ENCODE data around the gene TFPI. TPM values are rescaled to one million over a fixed set of nuclear protein-coding genes. Genes with fewer than 3 reads are reported as not detected.

TFPI gene
- total and polyA plus RNA-seq, 10 of the 15 experiments (the other 5 are each of a cell fraction or from before 2014, with no cell fraction given) = 0.07 to 0.59 (median 0.34) TPM

GRCh38 chr2:187505065-187505672 is 49.1 kb downstream of the TFPI start:
- intact Hi-C loops (cut with micrococcal nuclease; ENCODE audit: unreplicated experiment) = loop anchor here (10.0 kb wide), 1 partner anchor 860 kb away; no protein-coding TSS in a partner anchor
- ATAC-seq (no peak), DNase-seq (ENCODE audit: low read depth, low spot score) (no peak), FAIRE-seq (no peak)
- BruUV-seq (replicated peaks) = no TSS peak
- TF ChIP-seq LARP7 (IDR thresholded peaks at IDR 0.05) = no peak
- no peak for TF ChIP-seq ZNF274 (IDR thresholded peaks at IDR 0.05; ENCODE audit: insufficient read depth, insufficient read length)
- no peak for TF ChIP-seq CUX1 (IDR thresholded peaks at IDR 0.05; ENCODE audit: insufficient replicate concordance, low read depth, low read length)
- TF ChIP-seq BHLHE40 (IDR thresholded peaks at IDR 0.05; ENCODE audit: borderline replicate concordance in 1 of 2, low read depth in 2 of 2, low read length in 1 of 2) = no peak
- TF ChIP-seq MYB (IDR thresholded peaks at IDR 0.05; ENCODE audit: borderline replicate concordance, low read depth, low read length) = no peak
- TF ChIP-seq, protein P1, sequence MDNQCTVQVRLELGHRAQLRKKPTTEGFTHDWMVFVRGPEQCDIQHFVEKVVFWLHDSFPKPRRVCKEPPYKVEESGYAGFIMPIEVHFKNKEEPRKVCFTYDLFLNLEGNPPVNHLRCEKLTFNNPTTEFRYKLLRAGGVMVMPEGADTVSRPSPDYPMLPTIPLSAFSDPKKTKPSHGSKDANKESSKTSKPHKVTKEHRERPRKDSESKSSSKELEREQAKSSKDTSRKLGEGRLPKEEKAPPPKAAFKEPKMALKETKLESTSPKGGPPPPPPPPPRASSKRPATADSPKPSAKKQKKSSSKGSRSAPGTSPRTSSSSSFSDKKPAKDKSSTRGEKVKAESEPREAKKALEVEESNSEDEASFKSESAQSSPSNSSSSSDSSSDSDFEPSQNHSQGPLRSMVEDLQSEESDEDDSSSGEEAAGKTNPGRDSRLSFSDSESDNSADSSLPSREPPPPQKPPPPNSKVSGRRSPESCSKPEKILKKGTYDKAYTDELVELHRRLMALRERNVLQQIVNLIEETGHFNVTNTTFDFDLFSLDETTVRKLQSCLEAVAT (IDR thresholded peaks at IDR 0.05) = no peak
- no peak for TF ChIP-seq HCFC1 (IDR thresholded peaks at IDR 0.05; ENCODE audit: low read length)
- no peak for TF ChIP-seq MAX (IDR thresholded peaks at IDR 0.05; ENCODE audit: low read depth, low read length)
- TF ChIP-seq RELA (IDR thresholded peaks at IDR 0.05; ENCODE audit: borderline replicate concordance, partially characterized antibody) = no peak
- TF ChIP-seq SRF (IDR thresholded peaks at IDR 0.05; ENCODE audit: low read depth in 2 of 2, low read length in 2 of 2) = no peak
- no peak for TF ChIP-seq ZNF622 (IDR thresholded peaks at IDR 0.05)
- no peaks in the 10 kb centered on the region for H3K27me3 ChIP-seq (replicated peaks in 1 of 2; ENCODE audit: control insufficient read depth in 2 of 2, insufficient read depth in 2 of 2, low read length in 1 of 2)
- 34% methylated on average over 3 of the region's 3 CpGs for WGBS (ENCODE audit: insufficient coverage, insufficient replicate concordance, low lambda C conversion rate, missing lambda C conversion rate)
- no peaks in the 10 kb centered on the region for H3K36me3 ChIP-seq (ENCODE audit: control insufficient read depth in 2 of 2, insufficient read depth in 2 of 2, low read length in 1 of 2)
- H3K9me3 ChIP-seq (replicated peaks; ENCODE audit: control insufficient read depth, insufficient read depth, low read length) = no peaks in the 10 kb centered on the region
- H4K20me1 ChIP-seq (ENCODE audit: control insufficient read depth, insufficient read depth) = no peaks in the 10 kb centered on the region
- H3K4me2 ChIP-seq (ENCODE audit: control insufficient read depth, insufficient read depth) = no peak overlapping the region
- no peaks in the 10 kb centered on the region for H3K4me1 ChIP-seq (ENCODE audit: control insufficient read depth, insufficient read depth, low read length)
- no peak overlapping the region for H3K9ac ChIP-seq (ENCODE audit: control insufficient read depth, insufficient read depth, low read length)
- ChIA-PET POLR2A (interaction anchor here (0.5 kb wide), 1 partner anchor 199 kb away, joined by 3 read pairs; no protein-coding TSS in a partner anchor), RAD21 (ENCODE audit: unreplicated experiment) (interaction anchor here (0.9 to 1.8 kb wide), 2 partner anchors 73 to 76 kb away, joined by 3 to 11 read pairs; no protein-coding TSS in a partner anchor), SMC1A (ENCODE audit: uncharacterized antibody, unreplicated experiment) (interaction anchor here (0.8 to 8.6 kb wide), 3 partner anchors 9 to 77 kb away, joined by 3 to 389 read pairs (median 4); no protein-coding TSS in a partner anchor), CTCF (interaction anchor here (0.9 to 1.5 kb wide), 3 partner anchors 77 to 341 kb away, joined by 3 to 29 read pairs (median 4); no protein-coding TSS in a partner anchor)
- no peak overlapping the region for H2AFZ ChIP-seq (ENCODE audit: control insufficient read depth, low read depth, low read length)
- H3K27ac ChIP-seq (ENCODE audit: control insufficient read depth, insufficient read depth) = no peak overlapping the region
- no peak overlapping the region for H3K4me3 ChIP-seq
- H3K79me2 ChIP-seq (ENCODE audit: control insufficient read depth, insufficient read depth, low read length) = no peaks in the 10 kb centered on the region
- in situ Hi-C loops (cut with MboI) = no loop called here

All from GM12878 (cell line).